HG03175 (cell line): ENCODE measurements around the gene ANO2.
"Not testable (repeated sequence)": the region's sequence is repeated elsewhere in the genome, so short reads cannot be mapped to it uniquely, and the experiment has no call there.

ENCODE experiments used
- ATAC-seq: cut with Tn5 transposase; IDR thresholded peaks from one replicate; pipeline ENCODE4 v1.9.1; 2021; ENCODE audit warnings: mild to moderate bottlenecking, moderate library complexity; ENCODE audit not compliant: unreplicated experiment

The ANO2 gene

DNA sequence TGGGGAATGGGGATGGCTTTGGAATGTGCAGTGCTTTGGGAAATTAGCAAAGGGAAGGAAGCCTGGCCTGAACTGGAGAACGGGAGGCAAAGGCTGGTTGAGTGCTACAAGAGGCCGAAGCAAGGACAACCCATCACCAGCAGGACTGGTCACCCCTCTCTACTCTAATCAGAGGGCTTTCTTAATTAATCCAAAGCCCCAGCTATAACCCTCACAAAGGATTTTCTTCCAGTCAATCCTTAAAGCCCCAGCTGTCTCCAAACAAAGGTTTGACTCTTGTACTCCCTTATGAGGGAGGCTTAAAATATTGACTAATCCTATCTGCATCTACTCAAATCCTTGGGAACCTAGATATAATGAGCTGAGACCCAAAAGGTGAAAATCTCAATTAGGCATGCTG lies 256.8 kb downstream of the ANO2 start:
- ATAC-seq, result no peak

GRCh38 chr12:5685935-5686334 lies 259.1 kb downstream of the ANO2 start:
- no peak for ATAC-seq

- ATAC-seq, result no peak
These were observed 260.1 kb downstream of the ANO2 start for GRCh38 chr12:5684989-5685388.

DNA sequence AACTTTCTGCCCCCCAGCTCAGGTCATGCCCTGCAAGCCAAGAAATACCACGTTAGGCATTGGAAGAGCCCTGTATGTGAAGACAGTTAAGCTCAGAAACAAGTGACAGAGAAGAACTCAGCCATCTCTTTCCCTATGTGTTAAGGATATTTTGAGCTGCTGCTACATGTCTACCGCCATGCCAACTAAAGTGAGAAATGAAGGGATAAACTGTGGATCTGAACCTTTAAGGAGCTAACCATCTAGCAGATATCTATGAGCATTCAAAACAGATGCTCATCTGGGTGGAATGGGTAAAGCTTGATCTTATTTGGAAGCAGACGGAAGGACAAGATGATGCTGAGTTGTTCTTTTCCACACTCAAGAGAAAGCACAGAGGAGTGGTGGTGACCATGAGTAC lies 262.5 kb downstream of the ANO2 start:
- ATAC-seq, result no peak

- ATAC-seq, result no peak
These were observed 266.9 kb downstream of the ANO2 start for GRCh38 chr12:5678176-5678575.

GRCh38 chr12:5669624-5670023 lies 275.4 kb downstream of the ANO2 start:
- ATAC-seq, result not testable (repeated sequence)

GRCh38 chr12:5665615-5666014 lies 279.4 kb downstream of the ANO2 start:
- ATAC-seq, result no peak

DNA sequence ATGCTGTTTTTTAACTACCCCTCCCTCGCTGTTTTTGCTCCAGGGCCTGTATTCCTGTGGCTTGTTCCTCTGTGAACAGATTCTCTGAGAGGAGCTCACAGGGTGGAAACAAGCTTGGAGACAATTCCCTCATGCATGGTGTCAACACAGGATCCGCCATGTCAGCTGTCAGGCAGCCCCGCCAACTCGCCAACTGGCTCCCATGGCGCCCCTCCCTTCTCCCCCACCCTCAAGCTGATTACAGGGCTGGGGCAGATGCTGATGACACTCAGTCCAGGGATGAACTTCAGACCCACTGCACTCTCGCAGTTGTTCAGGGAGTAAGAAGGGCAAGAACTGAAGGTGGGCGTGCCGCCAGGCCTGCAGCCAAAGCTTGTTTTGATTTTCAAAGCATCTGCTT lies 283.2 kb downstream of the ANO2 start:
- ATAC-seq, result no peak

DNA sequence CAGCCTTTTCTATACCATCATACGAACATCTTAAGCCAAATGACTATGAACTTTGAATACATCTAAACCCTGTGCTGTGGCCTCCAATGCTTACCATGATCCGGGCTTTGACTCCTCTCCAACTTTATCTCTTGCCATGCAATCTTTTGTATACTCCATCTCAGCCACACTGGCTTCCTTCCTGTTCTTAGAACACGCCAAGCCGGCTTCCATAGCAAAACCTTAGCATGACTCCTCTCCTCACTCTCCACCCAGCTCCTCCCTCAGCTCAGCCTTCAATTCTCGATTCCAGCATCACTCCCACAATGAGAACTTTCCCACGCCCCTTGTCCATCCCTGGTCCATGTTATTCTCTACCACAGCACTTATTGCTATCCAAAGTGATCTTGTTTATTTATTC lies 284.8 kb downstream of the ANO2 start:
- ATAC-seq, result no peak

DNA sequence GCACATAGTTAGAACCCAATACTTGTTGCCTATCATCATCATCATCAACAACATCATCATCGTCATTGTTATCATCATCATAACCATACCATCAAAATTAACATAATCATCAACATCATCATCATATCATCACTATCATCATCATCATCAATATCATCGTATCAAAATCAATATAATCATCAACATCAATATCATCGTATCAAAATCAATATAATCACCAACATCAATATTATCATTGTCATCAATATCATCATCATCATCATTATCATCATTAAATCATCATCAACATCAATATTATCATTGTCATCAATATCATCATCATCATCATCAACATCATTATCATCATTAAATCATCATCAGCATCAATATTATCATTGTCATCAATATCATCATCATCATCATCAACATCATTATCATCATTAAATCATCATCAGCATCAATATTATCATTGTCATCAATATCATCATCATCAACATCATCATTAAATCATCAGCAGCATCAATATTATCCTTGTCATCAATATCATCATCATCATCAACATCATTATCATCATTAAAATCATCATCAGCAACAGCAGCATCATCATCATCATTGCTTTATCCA lies 286.6 kb downstream of the ANO2 start:
- ATAC-seq, result not testable (repeated sequence)

- ATAC-seq, result no peak
These were observed 288.2 kb downstream of the ANO2 start for GRCh38 chr12:5656836-5657235.

- no peak for ATAC-seq
These were observed 289.9 kb downstream of the ANO2 start for GRCh38 chr12:5655120-5655519.

- ATAC-seq, result no peak
These were observed 291.0 kb downstream of the ANO2 start for GRCh38 chr12:5654019-5654418.

GRCh38 chr12:5650829-5651461 lies 294.1 kb downstream of the ANO2 start:
- no peak for ATAC-seq

GRCh38 chr12:5650281-5650680 lies 294.8 kb downstream of the ANO2 start:
- no peak for ATAC-seq

- ATAC-seq, result no peak
These were observed 296.2 kb downstream of the ANO2 start for GRCh38 chr12:5648692-5649359.

DNA sequence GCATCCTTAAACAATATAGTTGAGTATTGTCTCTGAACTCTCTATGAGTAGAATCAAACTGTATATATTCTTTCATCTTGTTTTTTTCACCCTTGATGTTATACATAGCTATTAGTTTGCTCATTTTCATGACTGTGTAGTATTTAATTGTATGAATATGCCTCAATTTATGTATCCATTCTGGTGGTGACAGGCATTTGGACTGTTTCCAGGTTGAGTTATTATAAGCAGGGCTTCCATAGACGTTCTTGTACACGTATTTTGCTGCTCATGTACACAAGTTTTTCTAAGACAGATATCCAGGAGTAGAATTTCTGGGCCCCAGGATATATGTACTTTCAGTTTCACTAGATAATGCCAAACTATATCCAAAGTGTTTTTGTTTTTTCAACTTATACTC lies 301.8 kb downstream of the ANO2 start:
- ATAC-seq, result no peak

DNA sequence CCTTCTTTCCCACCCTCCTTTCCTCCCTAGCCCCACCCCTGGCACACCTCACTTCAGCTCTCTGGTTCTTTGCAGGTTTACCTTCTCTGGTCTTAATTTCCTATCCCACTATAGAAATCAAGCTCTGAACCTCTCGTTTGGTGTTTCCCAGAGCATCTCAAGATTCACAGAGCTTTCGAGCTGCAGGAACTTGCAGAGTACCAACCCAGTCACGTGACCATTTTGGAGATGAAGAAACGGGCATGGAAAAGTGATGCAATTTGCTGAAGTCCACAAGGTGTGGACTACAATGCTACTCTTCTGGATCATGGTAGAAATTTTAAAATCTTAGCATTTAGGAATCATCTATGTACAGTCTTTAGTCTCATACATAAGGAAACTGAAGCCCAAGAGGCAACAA lies 307.4 kb downstream of the ANO2 start:
- no peak for ATAC-seq

GRCh38 chr12:5636907-5637306 lies 308.2 kb downstream of the ANO2 start:
- ATAC-seq, result no peak

DNA sequence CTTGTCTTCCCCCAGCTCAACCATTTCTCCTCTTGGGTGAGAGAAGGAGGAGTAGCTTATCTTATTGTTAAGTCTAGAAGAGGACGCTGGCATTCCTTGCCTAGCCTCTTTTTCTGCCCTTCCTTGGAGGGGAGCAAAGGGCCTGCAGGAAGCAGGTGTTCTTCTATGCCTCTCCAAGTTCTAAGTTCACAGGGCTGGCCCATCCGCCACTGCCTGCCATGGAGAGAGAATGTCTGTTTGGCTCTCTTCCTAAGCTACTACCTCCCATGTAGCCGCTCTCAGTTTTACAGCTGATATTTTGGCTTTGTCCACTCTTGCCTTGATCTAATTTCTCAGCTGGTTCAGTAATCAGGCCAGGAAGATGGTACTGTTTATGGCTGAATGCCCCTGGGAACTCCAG lies 312.0 kb downstream of the ANO2 start:
- ATAC-seq, result no peak

DNA sequence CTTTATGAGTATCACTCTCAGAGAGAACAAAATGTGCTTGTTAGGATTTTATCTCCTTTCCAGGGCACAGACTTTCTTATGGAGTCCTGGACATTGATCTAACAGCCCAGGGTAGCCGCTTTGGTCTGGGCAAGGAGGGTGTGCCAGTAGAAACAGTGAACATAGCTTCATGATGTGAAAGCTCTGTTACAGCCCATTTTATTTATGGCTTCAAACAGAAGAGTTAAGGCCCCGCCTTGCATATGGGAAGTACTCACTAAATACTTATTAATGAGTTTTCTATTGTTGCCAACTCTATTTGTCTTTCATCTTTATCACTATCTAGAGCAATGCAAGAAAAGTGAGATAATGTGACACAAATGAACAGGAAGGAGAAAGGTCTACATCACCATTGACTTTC lies 312.6 kb downstream of the ANO2 start:
- no peak for ATAC-seq

DNA sequence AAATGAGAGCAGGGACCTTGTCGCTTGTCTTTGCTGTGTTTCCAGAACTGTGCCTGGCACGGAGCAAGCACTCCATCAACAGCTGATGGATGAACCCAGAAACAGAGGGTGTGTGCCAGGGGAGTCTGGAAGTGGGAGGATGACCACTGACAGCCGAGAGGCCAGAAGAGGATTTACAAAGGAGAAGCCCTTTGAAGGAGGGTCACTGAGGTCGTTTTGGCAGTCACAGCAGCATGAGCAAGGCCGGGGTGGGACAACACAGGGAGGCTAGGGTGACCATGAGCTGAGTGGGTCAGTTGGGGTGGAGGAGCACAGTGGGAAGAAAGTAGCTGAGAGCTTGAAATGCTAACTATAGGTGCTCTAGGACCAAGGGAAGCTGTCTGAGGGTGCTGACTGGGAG lies 313.6 kb downstream of the ANO2 start:
- no peak for ATAC-seq

DNA sequence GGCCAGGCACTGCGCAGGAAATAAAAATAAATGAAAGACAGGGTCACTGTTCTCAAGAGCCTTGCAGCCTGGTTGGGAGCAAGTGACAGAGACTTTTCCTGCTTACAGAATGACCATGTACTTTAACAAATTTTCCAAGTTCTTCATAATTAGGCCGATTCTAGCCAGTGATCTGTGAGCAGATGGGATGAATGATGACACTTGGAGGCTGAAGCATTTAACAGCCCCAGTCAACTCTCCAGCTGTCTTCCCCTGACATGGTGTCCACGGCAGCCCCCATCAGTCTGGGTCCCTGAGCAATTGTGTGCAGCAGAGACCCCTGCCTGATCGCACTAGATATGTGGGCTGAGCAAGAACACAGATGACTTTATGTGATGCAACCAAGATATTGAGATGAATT lies 314.3 kb downstream of the ANO2 start:
- no peak for ATAC-seq
